ENCODE data around the gene CAMK1D.
A peak's percentile ranks its signal among the peaks of the same experiment; 100 is the strongest.

Gene CAMK1D

GRCh38 chr10:12781976-12782375, 432.6 kb downstream of the CAMK1D start:
- DNase-seq (ENCODE audit: low read depth in 1 of 2, low spot score in 1 of 2), result no peak

GRCh38 chr10:12782537-12782936, 433.2 kb downstream of the CAMK1D start:
- DNase-seq (ENCODE audit: low read depth in 1 of 2, low spot score in 1 of 2), result peak in 1 of 2 donors; percentile 10

DNA sequence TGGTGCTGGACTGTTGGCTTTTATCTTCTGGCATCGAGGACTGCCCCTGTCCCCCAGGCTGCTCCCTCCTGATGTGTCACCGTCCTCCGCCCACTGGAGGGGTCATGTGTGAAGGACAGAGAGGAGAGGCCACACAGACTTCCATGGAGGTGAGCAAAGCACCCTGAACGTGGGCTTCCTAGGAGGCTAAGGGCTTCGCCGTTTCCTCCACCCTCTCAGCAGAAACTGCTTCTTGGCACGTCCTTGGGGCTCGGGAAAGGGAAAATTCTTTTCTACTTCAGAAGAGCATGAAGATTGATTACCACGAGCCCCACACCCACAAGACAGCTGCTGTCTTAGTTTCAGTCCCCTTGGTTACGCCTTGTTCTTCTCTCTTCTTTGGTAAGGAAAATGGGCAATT, 433.9 kb downstream of the CAMK1D start:
- no peak for DNase-seq (ENCODE audit: low read depth in 1 of 2, low spot score in 1 of 2)

- DNase-seq (ENCODE audit: low read depth in 1 of 2, low spot score in 1 of 2), result no peak
These were observed 435.3 kb downstream of the CAMK1D start for GRCh38 chr10:12784646-12785045.

GRCh38 chr10:12785415-12785831, 436.1 kb downstream of the CAMK1D start:
- no peak for DNase-seq (ENCODE audit: low read depth in 1 of 2, low spot score in 1 of 2)

DNA sequence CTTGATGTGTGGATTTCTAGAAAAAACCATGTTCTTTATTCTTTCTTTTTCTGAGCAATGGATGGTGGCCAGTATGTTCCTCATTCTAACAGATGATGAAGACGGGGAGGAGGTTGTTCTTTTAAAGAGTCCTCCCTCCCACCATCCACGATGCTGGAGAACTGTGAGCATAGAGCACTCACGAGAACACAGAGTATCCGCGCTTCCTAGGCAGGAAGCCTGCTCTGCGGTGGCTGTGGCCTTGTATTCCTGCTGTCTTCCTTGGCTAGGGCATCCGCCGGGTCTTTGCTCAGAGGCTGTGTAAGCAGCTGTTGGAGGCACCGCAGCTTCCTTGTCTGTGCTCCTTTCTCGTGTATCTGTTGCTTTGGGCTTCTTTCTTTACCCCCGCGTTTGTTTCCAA, 437.9 kb downstream of the CAMK1D start:
- no peak for DNase-seq (ENCODE audit: low read depth in 1 of 2, low spot score in 1 of 2)

- DNase-seq (ENCODE audit: low read depth in 1 of 2, low spot score in 1 of 2), result no peak
These were observed 438.9 kb downstream of the CAMK1D start for GRCh38 chr10:12788277-12788676.

DNA sequence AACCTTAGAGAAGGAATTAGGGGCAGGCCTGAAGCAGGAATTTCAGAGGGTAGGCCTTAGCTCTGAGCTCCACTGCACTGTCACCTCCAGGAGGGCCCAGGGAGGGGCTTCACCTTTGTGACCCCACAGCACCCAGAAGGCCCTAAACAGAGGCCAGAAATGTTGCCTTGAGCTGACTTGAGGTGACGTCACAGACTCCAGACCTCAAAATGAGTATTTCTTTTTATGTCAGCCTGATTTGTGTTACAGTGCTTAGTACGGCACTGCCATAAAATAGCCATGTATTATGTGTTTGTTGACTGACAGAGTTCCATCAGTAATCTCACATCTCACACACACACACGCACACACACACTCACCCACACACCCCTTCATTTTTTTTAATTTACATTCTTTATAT, 440.9 kb downstream of the CAMK1D start:
- DNase-seq (ENCODE audit: low read depth in 1 of 2, low spot score in 1 of 2), result no peak

- no peak for DNase-seq (ENCODE audit: low read depth in 1 of 2, low spot score in 1 of 2)
These were observed 442.4 kb downstream of the CAMK1D start for GRCh38 chr10:12791728-12792127.

DNA sequence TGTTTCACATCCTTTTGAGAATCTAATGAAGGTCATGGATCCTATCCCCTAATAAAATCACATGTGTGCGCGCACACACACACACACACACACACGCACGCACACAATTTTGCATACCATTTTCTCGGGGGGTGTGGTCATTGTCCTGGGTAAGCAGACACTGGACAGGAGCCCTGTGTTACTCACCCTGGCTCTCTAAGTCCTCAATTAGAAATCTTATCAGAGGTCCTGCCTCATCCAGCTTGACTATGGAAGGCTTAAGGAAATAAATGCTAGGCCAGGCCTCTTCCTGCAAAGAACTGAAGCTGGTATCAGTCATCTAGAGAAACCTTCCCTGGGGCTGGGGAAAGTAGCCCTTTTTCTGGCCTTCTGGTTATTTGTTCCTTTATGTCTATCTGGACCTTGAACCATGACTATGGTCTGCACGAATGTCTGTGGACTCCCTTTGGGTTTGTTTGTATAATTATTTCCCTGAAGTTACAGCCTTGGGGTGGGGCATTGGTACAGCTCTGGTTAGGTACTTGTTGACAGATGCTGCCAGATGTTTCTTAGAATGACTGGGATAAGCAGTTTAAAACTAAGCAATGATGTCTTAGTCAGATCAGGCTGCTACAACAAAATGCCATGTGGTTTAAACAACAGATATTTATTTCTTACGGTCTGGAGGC, 443.7 kb downstream of the CAMK1D start:
- no peak for DNase-seq (ENCODE audit: low read depth in 1 of 2, low spot score in 1 of 2)

DNA sequence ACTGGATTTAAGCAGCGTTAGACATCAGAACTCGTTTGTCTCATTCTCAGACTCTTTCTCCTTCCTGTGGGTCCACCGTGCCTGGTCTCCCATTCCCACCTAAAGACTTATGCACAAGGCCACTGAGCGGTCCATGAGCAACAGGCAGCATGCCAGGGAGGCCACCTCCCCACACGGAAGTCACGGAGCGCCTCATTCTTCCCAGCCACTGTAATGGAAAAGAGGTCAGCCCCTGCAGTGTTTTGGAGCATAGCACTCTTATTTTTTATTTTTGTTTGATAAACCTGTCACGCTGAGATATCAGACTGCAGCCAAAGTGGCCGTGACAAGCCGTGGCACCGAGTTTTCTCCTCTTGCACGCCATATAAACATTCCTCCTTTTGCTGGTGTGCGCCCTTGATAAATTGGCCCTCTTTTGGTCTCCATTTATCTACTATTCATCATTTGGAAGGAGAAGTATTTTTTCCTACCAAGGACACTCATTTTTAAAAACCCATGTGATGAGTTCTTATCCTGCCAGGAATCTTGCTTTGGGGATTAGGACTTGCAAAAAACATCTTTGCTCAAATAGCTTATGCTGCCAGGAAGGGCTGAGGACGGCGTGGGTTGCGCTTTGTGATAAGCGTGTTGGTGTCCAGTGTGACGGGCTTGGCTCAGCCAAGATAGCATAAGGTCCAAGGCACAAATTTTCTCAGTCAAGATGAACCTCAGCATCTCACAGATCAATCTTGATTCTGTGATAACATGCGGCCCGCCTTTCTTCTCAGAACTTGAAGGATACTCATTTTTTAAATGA, 446.2 kb downstream of the CAMK1D start:
- no peak for DNase-seq (ENCODE audit: low read depth in 1 of 2, low spot score in 1 of 2)

DNA sequence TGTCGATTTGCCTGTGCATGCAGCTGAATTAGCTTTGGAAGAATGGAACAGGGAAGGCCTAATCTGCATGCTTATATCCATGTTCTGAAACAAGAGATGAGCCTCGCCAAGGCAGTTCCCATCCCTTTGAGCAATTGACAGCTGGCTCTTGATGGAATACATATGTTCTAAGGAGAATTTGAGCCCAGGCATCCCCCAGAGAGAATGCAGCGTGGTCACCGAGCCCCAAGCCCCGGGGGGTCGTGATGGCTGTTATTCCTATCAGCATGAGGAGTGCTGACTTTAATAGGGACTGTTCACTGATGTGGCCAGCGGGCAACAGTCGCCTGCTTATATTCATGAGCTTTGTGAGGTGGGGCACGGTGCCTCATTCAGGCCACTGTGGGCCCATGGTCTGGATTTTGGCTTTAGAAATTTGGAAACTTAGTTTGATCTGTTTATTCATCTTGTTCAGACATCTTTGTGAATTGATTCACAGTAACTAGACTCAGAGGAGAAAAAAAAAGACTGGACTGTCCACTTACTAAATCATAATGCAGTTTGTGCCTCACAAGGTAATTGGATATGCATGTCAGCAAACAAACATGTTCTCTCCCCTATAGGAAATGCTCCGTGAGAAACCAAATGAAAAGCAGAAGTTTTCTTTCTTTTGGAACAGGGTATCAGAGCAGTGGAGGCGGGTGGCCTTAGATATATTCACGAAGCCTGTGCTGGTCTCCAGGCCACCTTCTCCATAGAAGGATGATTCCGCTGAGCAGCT, 447.2 kb downstream of the CAMK1D start:
- DNase-seq (ENCODE audit: low read depth in 1 of 2, low spot score in 1 of 2), result no peak

GRCh38 chr10:12797471-12798262, 448.3 kb downstream of the CAMK1D start:
- no peak for DNase-seq (ENCODE audit: low read depth in 1 of 2, low spot score in 1 of 2)

DNA sequence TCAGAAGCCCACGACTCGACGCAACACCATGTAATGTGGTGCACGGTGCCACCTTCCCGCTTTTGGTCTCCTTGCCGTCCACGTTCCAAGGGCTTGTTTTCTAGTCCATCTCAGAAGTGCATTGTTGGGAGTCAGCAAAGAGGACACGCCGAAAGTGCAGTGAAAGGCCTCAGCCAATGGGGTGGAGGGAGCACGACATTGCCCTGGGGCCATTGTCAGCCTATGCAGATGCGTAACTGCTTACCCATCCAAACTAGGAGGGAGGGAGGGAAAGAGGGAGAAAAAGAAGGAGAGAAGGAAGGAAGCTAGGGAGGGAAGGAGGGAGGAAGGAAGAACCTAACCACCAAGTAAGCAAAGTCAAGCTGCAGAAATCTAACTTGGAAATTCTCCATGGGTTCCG, 449.8 kb downstream of the CAMK1D start:
- no peak for DNase-seq (ENCODE audit: low read depth in 1 of 2, low spot score in 1 of 2)

GRCh38 chr10:12799714-12800113, 450.4 kb downstream of the CAMK1D start:
- DNase-seq (ENCODE audit: low read depth in 1 of 2, low spot score in 1 of 2), result no peak

DNA sequence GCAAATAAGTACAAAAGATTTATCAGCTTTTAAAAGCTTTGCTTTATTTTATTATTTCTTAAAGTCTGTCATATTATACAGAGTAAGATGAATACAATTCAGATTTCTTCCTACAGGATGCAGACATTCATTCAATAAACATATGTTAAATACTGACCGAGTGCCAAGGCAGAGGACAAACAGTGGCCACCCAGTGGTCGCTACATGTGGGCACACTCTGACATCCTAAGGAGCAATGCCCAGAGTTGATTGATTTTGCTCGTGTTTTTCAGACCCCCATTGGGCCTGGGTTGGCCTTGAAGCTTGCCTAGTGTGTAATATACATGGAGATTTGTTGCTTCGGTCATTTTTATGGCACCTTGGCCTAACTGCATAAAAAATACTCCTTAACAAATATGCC, 451.0 kb downstream of the CAMK1D start:
- DNase-seq (ENCODE audit: low read depth in 1 of 2, low spot score in 1 of 2), result no peak

- no peak for DNase-seq (ENCODE audit: low read depth in 1 of 2, low spot score in 1 of 2)
These were observed 452.1 kb downstream of the CAMK1D start for GRCh38 chr10:12801214-12802087.

- DNase-seq (ENCODE audit: low read depth in 1 of 2, low spot score in 1 of 2), result no peak
These were observed 454.4 kb downstream of the CAMK1D start for GRCh38 chr10:12803776-12804175.

GRCh38 chr10:12806228-12807095, 457.1 kb downstream of the CAMK1D start:
- DNase-seq (ENCODE audit: low read depth in 1 of 2, low spot score in 1 of 2), result no peak

Measured in activated CD4-positive, alpha-beta T cell treated with anti-CD3 and anti-CD28 coated beads, Interleukin-2, amount 50 U/mL, for 24 hours (primary cell).